ENCODE data around the gene GPX7.

The GPX7 gene

GRCh38 chr1:52629667-52630066 is 27.5 kb downstream of the GPX7 start:
- in situ Hi-C loops (cut with HindIII; ENCODE audit: low sequenced_read_pairs) = no loop called here
- TF ChIP-seq CTCF (IDR thresholded peaks at IDR 0.05; ENCODE audit: low read depth, low read length, missing control alignments) = no peak
- no peak overlapping the region for H3K4me3 ChIP-seq (ENCODE audit: low read depth, low read length)
- DNase-seq (ENCODE audit: low read depth) = no peak

DNA sequence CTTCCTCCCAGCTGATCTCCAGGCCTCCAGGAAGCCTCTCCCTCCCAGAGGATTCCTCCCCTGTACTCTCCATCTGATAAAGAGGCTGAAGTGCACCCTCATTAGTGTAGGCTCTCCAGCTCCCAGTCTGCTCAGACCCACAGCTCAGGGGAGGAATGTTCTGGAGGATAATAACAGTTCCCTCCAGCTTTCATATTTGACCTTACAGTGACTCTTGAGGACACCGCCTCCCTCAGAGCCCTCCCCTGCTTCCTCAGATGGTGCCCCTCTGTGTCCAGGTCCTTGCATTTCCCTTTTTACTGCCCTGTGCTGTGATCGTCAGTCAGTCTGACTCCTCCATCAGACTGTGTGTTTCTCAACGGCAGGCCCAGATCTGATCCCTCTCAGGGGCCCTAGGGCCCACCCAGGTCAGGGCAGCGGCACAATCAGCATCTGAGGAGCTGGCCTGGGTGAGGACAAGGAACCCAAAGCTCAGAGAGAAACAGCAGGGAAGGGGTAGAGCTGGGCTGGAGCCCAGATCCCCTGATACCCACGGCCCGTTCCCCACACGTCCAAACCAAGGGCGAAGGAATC is 29.7 kb downstream of the GPX7 start:
- TF ChIP-seq CTCF (IDR thresholded peaks at IDR 0.05; ENCODE audit: low read depth, low read length, missing control alignments) = no peak
- no peak overlapping the region for H3K4me3 ChIP-seq (ENCODE audit: low read depth, low read length)
- DNase-seq (ENCODE audit: low read depth) = no peak
- in situ Hi-C loops (cut with HindIII; ENCODE audit: low sequenced_read_pairs) = no loop called here

- peak within 1 kb of the TSS; percentile 30 for H3K4me3 ChIP-seq (ENCODE audit: low read depth, low read length)
- in situ Hi-C loops (cut with HindIII; ENCODE audit: low sequenced_read_pairs) = no loop called here
- no peak for DNase-seq (ENCODE audit: low read depth)
- no peak for TF ChIP-seq CTCF (IDR thresholded peaks at IDR 0.05; ENCODE audit: low read depth, low read length, missing control alignments)
These were observed 30.6 kb downstream of the GPX7 start, which contains the start of gene SHISAL2A for GRCh38 chr1:52632732-52633290. SHISAL2A (plus strand) TSS chr1:52633168; CDS start chr1:52633494, 326 bp downstream.

GRCh38 chr1:52633291-52633754 is 31.2 kb downstream of the GPX7 start:
- in situ Hi-C loops (cut with HindIII; ENCODE audit: low sequenced_read_pairs) = no loop called here
- DNase-seq (ENCODE audit: low read depth) = no peak
- H3K4me3 ChIP-seq (ENCODE audit: low read depth, low read length) = peak overlapping the region; percentile 30
- TF ChIP-seq CTCF (IDR thresholded peaks at IDR 0.05; ENCODE audit: low read depth, low read length, missing control alignments) = no peak

- no peak overlapping the region for H3K4me3 ChIP-seq (ENCODE audit: low read depth, low read length)
- no peak for TF ChIP-seq CTCF (IDR thresholded peaks at IDR 0.05; ENCODE audit: low read depth, low read length, missing control alignments)
- in situ Hi-C loops (cut with HindIII; ENCODE audit: low sequenced_read_pairs) = no loop called here
- DNase-seq (ENCODE audit: low read depth) = no peak
These were observed 31.9 kb downstream of the GPX7 start for GRCh38 chr1:52634111-52634510.

DNA sequence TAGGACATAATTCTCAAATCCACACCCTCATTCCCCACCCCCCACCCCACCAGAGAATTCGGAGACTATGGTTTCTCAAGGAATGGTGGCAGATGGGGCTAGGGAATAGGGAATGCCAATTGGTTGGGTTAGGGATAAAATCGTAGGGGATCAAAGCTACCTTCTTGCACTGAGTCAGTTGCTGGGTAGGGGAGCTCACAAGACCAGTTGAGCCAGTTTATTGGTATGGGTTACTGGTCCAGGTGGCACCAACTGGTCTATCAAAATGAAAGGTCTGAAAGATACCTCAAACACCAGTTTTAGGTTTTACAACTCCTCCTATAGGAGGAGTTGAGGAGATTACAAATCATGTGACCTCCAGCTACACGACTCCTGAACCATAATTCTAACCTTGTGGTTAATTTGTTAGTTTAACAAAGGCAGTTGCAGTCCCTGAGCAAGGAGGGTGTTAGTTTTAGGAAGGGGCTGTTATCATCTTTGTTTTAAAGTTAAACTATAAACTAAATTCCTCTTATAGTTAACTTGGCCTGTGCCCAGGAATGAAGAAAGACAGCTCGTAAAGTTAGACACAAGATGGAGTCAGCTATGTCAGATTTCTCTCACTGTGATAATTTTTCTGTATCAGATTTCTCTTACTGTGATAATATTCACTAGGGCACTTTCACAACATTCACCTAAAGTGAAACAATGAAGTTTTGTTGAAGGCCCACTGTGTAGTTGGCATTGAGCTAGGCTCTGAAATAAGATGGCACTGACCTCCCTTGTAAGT is 33.3 kb downstream of the GPX7 start:
- in situ Hi-C loops (cut with HindIII; ENCODE audit: low sequenced_read_pairs) = no loop called here
- no peak overlapping the region for H3K4me3 ChIP-seq (ENCODE audit: low read depth, low read length)
- no peak for DNase-seq (ENCODE audit: low read depth)
- no peak for TF ChIP-seq CTCF (IDR thresholded peaks at IDR 0.05; ENCODE audit: low read depth, low read length, missing control alignments)

Measured in astrocyte of the cerebellum (primary cell).